Measurements from ENCODE around the gene UROD.

The UROD gene

GRCh38 chr1:45002650-45003645, 9.1 kb upstream of the UROD start:
- no peak for DNase-seq (ENCODE audit: insufficient read length, low spot score)
- no peak for FAIRE-seq
- no peak for TF ChIP-seq POLR2A (IDR thresholded peaks at IDR 0.05; ENCODE audit: low read depth, low read length)

- DNase-seq (ENCODE audit: insufficient read length, low spot score) (no peak), FAIRE-seq (no peak)
- TF ChIP-seq POLR2A (IDR thresholded peaks at IDR 0.05; ENCODE audit: low read depth, low read length), result no peak
Observed at GRCh38 chr1:45003741-45004140, 8.3 kb upstream of the UROD start.

GRCh38 chr1:45004281-45004920, 7.7 kb upstream of the UROD start:
- no peak for TF ChIP-seq POLR2A (IDR thresholded peaks at IDR 0.05; ENCODE audit: low read depth, low read length)
- no peak for FAIRE-seq

GRCh38 chr1:45005761-45006160, 6.3 kb upstream of the UROD start:
- TF ChIP-seq POLR2A (IDR thresholded peaks at IDR 0.05; ENCODE audit: low read depth, low read length), result no peak
- FAIRE-seq, result no peak
- no peak for DNase-seq (ENCODE audit: insufficient read length, low spot score)

More at GRCh38 chr1:45004281-45004920, 7.7 kb upstream of the UROD start:
- no peak for DNase-seq (ENCODE audit: insufficient read length, low spot score)

- DNase-seq (ENCODE audit: insufficient read length, low spot score) (no peak), FAIRE-seq (no peak)
- TF ChIP-seq POLR2A (IDR thresholded peaks at IDR 0.05; ENCODE audit: low read depth, low read length), result no peak
Observed at GRCh38 chr1:45007311-45007710, 4.7 kb upstream of the UROD start.

- DNase-seq (ENCODE audit: insufficient read length, low spot score) (no peak), FAIRE-seq (no peak)
- TF ChIP-seq POLR2A (IDR thresholded peaks at IDR 0.05; ENCODE audit: low read depth, low read length), result no peak
Observed at GRCh38 chr1:45008076-45008475, 4.0 kb upstream of the UROD start.

GRCh38 chr1:45008516-45008915, 3.5 kb upstream of the UROD start:
- FAIRE-seq, result no peak
- no peak for DNase-seq (ENCODE audit: insufficient read length, low spot score)
- no peak for TF ChIP-seq POLR2A (IDR thresholded peaks at IDR 0.05; ENCODE audit: low read depth, low read length)

- no peak for TF ChIP-seq POLR2A (IDR thresholded peaks at IDR 0.05; ENCODE audit: low read depth, low read length)
- DNase-seq (ENCODE audit: insufficient read length, low spot score), result no peak
- FAIRE-seq, result no peak
Observed at GRCh38 chr1:45009296-45009865, 2.7 kb upstream of the UROD start.

- DNase-seq (ENCODE audit: insufficient read length, low spot score) (peak; percentile 24), FAIRE-seq (no peak)
- peak; percentile 11; the same call in 1 of the 2 replicates for TF ChIP-seq POLR2A (IDR thresholded peaks at IDR 0.05; ENCODE audit: low read depth, low read length)
Observed at GRCh38 chr1:45009956-45010854, 1.8 kb upstream of the UROD start.

- peak; percentile 68 for DNase-seq (ENCODE audit: insufficient read length, low spot score)
- peak; percentile 65 for TF ChIP-seq POLR2A (IDR thresholded peaks at IDR 0.05; ENCODE audit: low read depth, low read length)
- no peak for FAIRE-seq
Observed at GRCh38 chr1:45010855-45011811, 921 bp upstream of the UROD start, which contains the start of gene HECTD3. TSS of gene HECTD3 (minus strand) at chr1:45011324. CDS start at chr1:45011257, 67 bp downstream.

- TF ChIP-seq POLR2A (IDR thresholded peaks at IDR 0.05; ENCODE audit: low read depth, low read length), result no peak
- DNase-seq (ENCODE audit: insufficient read length, low spot score) (peak; percentile 51), FAIRE-seq (no peak)
Observed at GRCh38 chr1:45012639-45013278, 705 bp downstream of the UROD start.

Data from H54 (cell line).